ENCODE measurements around the gene COLGALT1. TPM values are rescaled to one million over a fixed set of nuclear protein-coding genes. Genes with fewer than 3 reads are reported as not detected.

Gene COLGALT1
- total RNA-seq, 1 donor from 2014 or later = 74.5 TPM

- Mint-ChIP-seq H3K9me3 (ENCODE audit: unreplicated experiment) (peaks cover 3% of the 10 kb centered on the region), H3K27me3 (ENCODE audit: unreplicated experiment) (peaks cover 8% of the 10 kb centered on the region), H3K36me3 (ENCODE audit: unreplicated experiment) (peaks cover 5% of the 10 kb centered on the region), H3K4me1 (ENCODE audit: low read depth, unreplicated experiment) (peaks cover 1% of the 10 kb centered on the region), H3K4me3 (ENCODE audit: unreplicated experiment) (no peak overlapping the region), H3K27ac (ENCODE audit: unreplicated experiment) (no peak overlapping the region)
- TF ChIP-seq CTCF (IDR thresholded peaks at IDR 0.05; ENCODE audit: partially characterized antibody, unreplicated experiment) = no peak
- no peak for DNase-seq
These were observed 52.5 kb downstream of the COLGALT1 start for GRCh38 chr19:17607936-17608335.

- peaks cover 6% of the 10 kb centered on the region for H3K27me3 Mint-ChIP-seq (ENCODE audit: unreplicated experiment)
- peak overlapping the region; percentile 33 for H3K27ac Mint-ChIP-seq (ENCODE audit: unreplicated experiment)
- H3K4me3 Mint-ChIP-seq (ENCODE audit: unreplicated experiment) = no peak overlapping the region
- H3K36me3 Mint-ChIP-seq (ENCODE audit: unreplicated experiment) = peaks cover 5% of the 10 kb centered on the region
- H3K4me1 Mint-ChIP-seq (ENCODE audit: low read depth, unreplicated experiment) = peaks cover 1% of the 10 kb centered on the region
- TF ChIP-seq CTCF (IDR thresholded peaks at IDR 0.05; ENCODE audit: partially characterized antibody, unreplicated experiment) = no peak
- no peak for DNase-seq
- H3K9me3 Mint-ChIP-seq (ENCODE audit: unreplicated experiment) = peaks cover 3% of the 10 kb centered on the region
These were observed 54.9 kb downstream of the COLGALT1 start for GRCh38 chr19:17610384-17610783.

- H3K4me3 Mint-ChIP-seq (ENCODE audit: unreplicated experiment) = no peak overlapping the region
- no peak overlapping the region for H3K27ac Mint-ChIP-seq (ENCODE audit: unreplicated experiment)
- TF ChIP-seq CTCF (IDR thresholded peaks at IDR 0.05; ENCODE audit: partially characterized antibody, unreplicated experiment) = no peak
- DNase-seq = no peak
- peaks cover 5% of the 10 kb centered on the region for H3K9me3 Mint-ChIP-seq (ENCODE audit: unreplicated experiment)
- H3K4me1 Mint-ChIP-seq (ENCODE audit: low read depth, unreplicated experiment) = peaks cover 1% of the 10 kb centered on the region
- peaks cover 8% of the 10 kb centered on the region for H3K27me3 Mint-ChIP-seq (ENCODE audit: unreplicated experiment)
- peaks cover 5% of the 10 kb centered on the region for H3K36me3 Mint-ChIP-seq (ENCODE audit: unreplicated experiment)
These were observed 56.2 kb downstream of the COLGALT1 start for GRCh38 chr19:17611462-17612244.

GRCh38 chr19:17614476-17614875 is 59.0 kb downstream of the COLGALT1 start:
- H3K4me1 Mint-ChIP-seq (ENCODE audit: low read depth, unreplicated experiment) = peaks cover under 1% of the 10 kb centered on the region
- no peak overlapping the region for H3K4me3 Mint-ChIP-seq (ENCODE audit: unreplicated experiment)
- DNase-seq = no peak
- H3K27me3 Mint-ChIP-seq (ENCODE audit: unreplicated experiment) = peaks cover 11% of the 10 kb centered on the region
- no peak overlapping the region for H3K27ac Mint-ChIP-seq (ENCODE audit: unreplicated experiment)
- no peak for TF ChIP-seq CTCF (IDR thresholded peaks at IDR 0.05; ENCODE audit: partially characterized antibody, unreplicated experiment)
- peaks cover 5% of the 10 kb centered on the region for H3K36me3 Mint-ChIP-seq (ENCODE audit: unreplicated experiment)
- H3K9me3 Mint-ChIP-seq (ENCODE audit: unreplicated experiment) = peaks cover 2% of the 10 kb centered on the region

Data from glutamatergic neuron (in vitro differentiated cells).